Activated CD4-positive, alpha-beta memory T cell treated with anti-CD3 and anti-CD28 coated beads, Interleukin-2, amount 10 ng/mL, durations not matched to agents 7 days and 5 days (primary cell): ENCODE measurements around the gene ADAM30. TPM values are rescaled to one million over a fixed set of nuclear protein-coding genes. Genes with fewer than 3 reads are reported as not detected.

ENCODE experiments used
- CTCF ChIA-PET: fragments of 350-600 bp; sonication (Branson Sonifier 250); formaldehyde crosslinking; loops from one replicate; lab custom pipeline; 2021; ENCODE audit warnings: antibody characterized with exemption, inconsistent platforms; lab: Charles Lee
- POLR2A ChIA-PET: fragments of 350-600 bp; sonication (Branson Sonifier 250); formaldehyde crosslinking; loops from one replicate; lab custom pipeline; 2021; ENCODE audit warnings: antibody characterized with exemption; lab: Charles Lee
- DNase-seq: peaks from one replicate; pipeline ENCODE4 v3.0.0-alpha.2; 2020
- H3K27ac Mint-ChIP-seq: one replicate; pipeline ENCODE4 v1.8.0; 2021; ENCODE audit warnings: mild to moderate bottlenecking, mixed read lengths
- H3K27me3 Mint-ChIP-seq: one replicate; pipeline ENCODE4 v1.8.0; 2021; ENCODE audit warnings: mixed read lengths
- H3K36me3 Mint-ChIP-seq: one replicate; pipeline ENCODE4 v1.8.0; 2021; ENCODE audit warnings: low read depth, mixed read lengths
- H3K4me1 Mint-ChIP-seq: one replicate; pipeline ENCODE4 v1.8.0; 2021; ENCODE audit warnings: mixed read lengths
- H3K4me3 Mint-ChIP-seq: one replicate; pipeline ENCODE4 v1.8.0; 2021; ENCODE audit warnings: mild to moderate bottlenecking, mixed read lengths
- H3K9me3 Mint-ChIP-seq: one replicate; pipeline ENCODE4 v1.8.0; 2021; ENCODE audit warnings: mixed read lengths
- total RNA-seq, 2 experiments: library from RNA; stranded (reverse); gene quantifications; one replicate each; pipeline ENCODE4 v1.2.3, GENCODE V29; 2021

The ADAM30 gene
- total RNA-seq, 2 experiments from 2014 or later = not detected

DNA sequence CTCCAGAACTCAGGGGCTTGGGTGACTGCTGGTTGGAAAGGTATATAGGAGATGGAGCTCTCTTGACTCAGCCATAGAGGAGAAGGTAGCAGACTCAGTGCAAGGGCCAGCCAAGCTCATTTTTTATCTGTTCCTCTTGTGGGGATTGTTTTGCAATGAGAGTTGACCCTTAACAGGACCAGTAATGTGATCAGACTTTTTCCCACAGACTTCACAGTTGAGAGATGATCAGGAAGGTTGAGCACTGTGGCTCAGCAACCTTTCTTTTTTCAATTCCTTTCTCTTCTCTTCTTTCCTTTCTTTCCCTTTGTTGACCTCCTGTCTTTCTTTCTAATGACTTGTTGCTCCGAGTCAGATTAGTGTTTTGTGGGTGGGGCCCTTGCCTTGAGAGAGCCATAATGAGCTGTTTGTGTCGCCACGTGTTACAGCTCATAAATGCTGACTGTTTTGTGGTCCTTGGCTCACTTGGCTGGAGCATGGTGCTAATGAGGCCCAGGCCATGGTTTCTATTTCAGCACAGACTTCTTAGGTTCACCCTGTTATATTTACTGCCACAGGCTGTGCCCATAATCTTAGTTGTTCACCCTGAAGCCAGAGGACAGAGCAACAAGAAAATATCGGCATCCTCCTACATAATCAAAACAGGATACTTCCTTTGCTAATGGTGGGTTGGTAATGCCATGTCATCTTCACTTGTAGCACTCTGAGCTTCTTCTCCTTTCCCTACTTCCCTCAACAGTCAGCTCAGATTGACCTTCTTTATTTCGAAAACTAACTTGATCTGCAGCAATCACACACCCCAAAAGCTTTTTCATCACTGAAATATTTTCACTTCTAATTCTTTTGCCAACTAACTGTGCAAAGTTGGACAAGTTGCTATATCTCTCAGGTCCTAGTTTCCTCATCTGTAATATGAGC is 13.9 kb downstream of the ADAM30 start:
- Mint-ChIP-seq H3K4me1 (no peaks in the 10 kb centered on the region), H3K27ac (no peak overlapping the region), H3K36me3 (no peaks in the 10 kb centered on the region), H3K27me3 (peaks cover 24% of the 10 kb centered on the region), H3K4me3 (no peak overlapping the region), H3K9me3 (no peaks in the 10 kb centered on the region)
- ChIA-PET CTCF (interaction anchor here (1.2 to 2.6 kb wide), 2 partner anchors 13 to 74 kb away, joined by 3 to 9 read pairs; no protein-coding TSS in a partner anchor), POLR2A (interaction anchor here (1.4 kb wide), 1 partner anchor 12 kb away, joined by 3 read pairs; no protein-coding TSS in a partner anchor)
- no peak for DNase-seq

GRCh38 chr1:119879510-119880434 is 16.5 kb downstream of the ADAM30 start:
- no peaks in the 10 kb centered on the region for H3K9me3 Mint-ChIP-seq
- no peak for DNase-seq
- peaks cover 22% of the 10 kb centered on the region for H3K27me3 Mint-ChIP-seq

GRCh38 chr1:119878171-119878570 is 18.1 kb downstream of the ADAM30 start:
- DNase-seq = no peak
- no peak overlapping the region for H3K4me3 Mint-ChIP-seq
- POLR2A ChIA-PET = no interaction called here
- H3K36me3 Mint-ChIP-seq = no peaks in the 10 kb centered on the region
- CTCF ChIA-PET = interaction anchor here (0.9 to 1.3 kb wide), 2 partner anchors 8 to 33 kb away, joined by 3 to 6 read pairs; no protein-coding TSS in a partner anchor
- H3K9me3 Mint-ChIP-seq = no peaks in the 10 kb centered on the region
- H3K27me3 Mint-ChIP-seq = peaks cover 35% of the 10 kb centered on the region
- no peak overlapping the region for H3K27ac Mint-ChIP-seq
- no peaks in the 10 kb centered on the region for H3K4me1 Mint-ChIP-seq

More at GRCh38 chr1:119879510-119880434, 16.5 kb downstream of the ADAM30 start:
- Mint-ChIP-seq H3K27ac (no peak overlapping the region), H3K4me1 (no peaks in the 10 kb centered on the region), H3K36me3 (no peaks in the 10 kb centered on the region), H3K4me3 (no peak overlapping the region)
- ChIA-PET CTCF (no interaction called here), POLR2A (no interaction called here)

DNA sequence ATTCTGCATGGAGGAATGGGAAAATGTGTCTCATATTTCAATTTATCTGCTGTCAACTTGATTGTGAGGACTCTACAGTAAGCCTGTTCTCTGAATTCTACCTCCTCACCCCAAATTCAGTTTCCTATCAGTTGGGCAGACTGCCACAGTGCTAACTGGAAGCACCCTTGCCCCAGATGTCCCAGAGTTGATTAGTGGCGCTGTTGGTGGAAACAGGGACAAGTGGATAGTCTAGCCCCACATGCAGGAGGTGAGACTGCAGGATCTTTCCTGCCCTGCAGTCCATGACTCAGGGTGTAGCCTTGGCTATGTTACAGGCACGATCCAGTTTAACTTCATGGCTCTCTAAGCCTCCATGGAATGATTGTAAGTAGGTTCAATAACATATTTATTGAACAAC is 22.1 kb downstream of the ADAM30 start:
- H3K4me3 Mint-ChIP-seq = no peak overlapping the region
- H3K36me3 Mint-ChIP-seq = no peaks in the 10 kb centered on the region
- no peaks in the 10 kb centered on the region for H3K9me3 Mint-ChIP-seq
- POLR2A ChIA-PET = interaction anchor here (0.6 kb wide), 1 partner anchor 17 kb away, joined by 3 read pairs; no protein-coding TSS in a partner anchor
- DNase-seq = no peak
- H3K4me1 Mint-ChIP-seq = peaks cover 3% of the 10 kb centered on the region
- CTCF ChIA-PET = interaction anchor here (0.9 to 1.2 kb wide), 4 partner anchors 10 to 129 kb away, joined by 3 to 6 read pairs (median 3); no protein-coding TSS in a partner anchor
- H3K27ac Mint-ChIP-seq = no peak overlapping the region
- peaks cover 48% of the 10 kb centered on the region for H3K27me3 Mint-ChIP-seq

DNA sequence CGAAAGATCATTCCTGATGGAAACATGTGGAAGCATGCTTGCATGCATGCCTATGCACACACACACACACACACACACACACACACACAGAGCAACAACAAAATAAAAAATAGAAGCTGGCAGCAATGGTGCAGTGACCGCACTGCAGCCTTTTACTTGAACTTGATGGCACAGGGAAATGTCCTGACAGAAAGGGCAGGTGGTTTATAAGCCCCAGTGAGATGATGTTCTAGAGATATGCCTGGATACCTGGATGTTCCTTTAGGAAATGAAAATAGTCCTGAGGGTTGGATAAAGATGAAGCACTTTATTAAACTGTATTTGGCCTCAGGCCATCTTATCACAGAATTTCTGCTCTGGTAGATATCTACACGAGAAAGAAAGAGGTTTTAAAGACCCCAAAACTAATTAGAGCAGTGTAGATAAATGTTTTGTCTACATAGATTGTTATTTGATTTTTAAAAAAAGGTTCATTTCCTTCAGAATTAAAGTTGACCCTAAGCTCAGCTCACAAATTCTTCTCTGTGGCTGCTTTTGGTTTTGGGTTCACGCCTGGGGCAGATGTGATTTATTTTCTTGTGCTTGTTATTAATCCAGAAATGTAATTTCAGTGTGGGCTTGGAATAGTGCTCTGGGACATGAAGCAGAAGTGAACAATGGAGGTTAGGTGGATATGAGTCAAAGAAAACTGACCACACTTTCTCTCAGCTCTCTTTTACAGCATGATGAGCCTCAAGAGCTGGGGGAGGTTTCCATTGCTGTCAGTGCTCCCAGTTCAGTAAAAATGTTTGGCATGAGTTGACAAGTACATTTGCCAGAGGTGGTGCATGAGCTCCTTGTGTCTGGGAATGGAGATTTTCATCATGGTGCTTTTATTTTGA is 22.9 kb downstream of the ADAM30 start:
- Mint-ChIP-seq H3K4me1 (peaks cover 5% of the 10 kb centered on the region), H3K4me3 (no peak overlapping the region), H3K27me3 (peaks cover 43% of the 10 kb centered on the region), H3K27ac (no peak overlapping the region), H3K9me3 (no peaks in the 10 kb centered on the region), H3K36me3 (no peaks in the 10 kb centered on the region)
- CTCF ChIA-PET = interaction anchor here (0.9 to 1.2 kb wide), 4 partner anchors 10 to 128 kb away, joined by 3 to 6 read pairs (median 3); no protein-coding TSS in a partner anchor
- POLR2A ChIA-PET = interaction anchor here (0.6 kb wide), 1 partner anchor 18 kb away, joined by 3 read pairs; no protein-coding TSS in a partner anchor
- no peak for DNase-seq

- no peak overlapping the region for H3K27ac Mint-ChIP-seq
- H3K4me3 Mint-ChIP-seq = no peak overlapping the region
- H3K36me3 Mint-ChIP-seq = no peaks in the 10 kb centered on the region
- peaks cover 9% of the 10 kb centered on the region for H3K4me1 Mint-ChIP-seq
- DNase-seq = no peak
- CTCF ChIA-PET = interaction anchor here (0.9 kb wide), 1 partner anchor 127 kb away, joined by 4 read pairs; no protein-coding TSS in a partner anchor
- H3K27me3 Mint-ChIP-seq = peaks cover 40% of the 10 kb centered on the region
- POLR2A ChIA-PET = no interaction called here
- no peaks in the 10 kb centered on the region for H3K9me3 Mint-ChIP-seq
Measured at GRCh38 chr1:119871881-119872280, 24.4 kb downstream of the ADAM30 start.

- ChIA-PET POLR2A (interaction anchor here (1.2 to 1.3 kb wide), 2 partner anchors 12 to 21 kb away, joined by 3 read pairs; no protein-coding TSS in a partner anchor), CTCF (interaction anchor here (0.8 to 2.3 kb wide), 9 partner anchors 7 to 305 kb away, joined by 3 to 12 read pairs (median 6); partner anchors contain the start of gene SEC22B)
- no peaks in the 10 kb centered on the region for H3K9me3 Mint-ChIP-seq
- H3K27ac Mint-ChIP-seq = no peak overlapping the region
- peaks cover 43% of the 10 kb centered on the region for H3K27me3 Mint-ChIP-seq
- peak; percentile 75 for DNase-seq
- H3K4me1 Mint-ChIP-seq = peaks cover 9% of the 10 kb centered on the region
- H3K4me3 Mint-ChIP-seq = no peak overlapping the region
- no peaks in the 10 kb centered on the region for H3K36me3 Mint-ChIP-seq
Measured at GRCh38 chr1:119870917-119871596, 25.3 kb downstream of the ADAM30 start.

DNA sequence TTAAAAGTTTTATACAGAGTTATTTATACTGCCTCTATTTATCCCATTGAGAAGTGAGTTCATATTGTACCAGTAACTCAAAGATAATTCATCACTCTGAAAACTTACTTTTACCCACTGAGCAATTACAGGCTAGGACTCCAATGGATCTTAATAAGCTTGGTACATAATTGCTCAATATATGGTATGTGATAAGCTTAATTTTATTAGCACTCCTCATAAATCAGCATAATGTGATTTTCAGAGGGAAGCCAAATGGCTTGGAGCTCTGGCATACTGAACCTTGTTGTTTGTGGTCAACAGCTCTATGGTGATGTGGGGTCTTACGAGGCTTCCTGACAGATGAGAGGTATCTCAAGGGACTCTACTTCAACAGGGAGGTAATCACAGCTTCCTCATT is 26.3 kb downstream of the ADAM30 start:
- Mint-ChIP-seq H3K4me1 (peaks cover 9% of the 10 kb centered on the region), H3K27me3 (peaks cover 50% of the 10 kb centered on the region), H3K36me3 (no peaks in the 10 kb centered on the region), H3K27ac (no peak overlapping the region), H3K4me3 (no peak overlapping the region), H3K9me3 (no peaks in the 10 kb centered on the region)
- POLR2A ChIA-PET = interaction anchor here (1.2 to 1.3 kb wide), 2 partner anchors 13 to 22 kb away, joined by 3 read pairs; no protein-coding TSS in a partner anchor
- DNase-seq = no peak
- CTCF ChIA-PET = interaction anchor here (0.6 to 2.3 kb wide), 14 partner anchors 8 to 306 kb away, joined by 3 to 12 read pairs (median 6); partner anchors contain the start of gene SEC22B

DNA sequence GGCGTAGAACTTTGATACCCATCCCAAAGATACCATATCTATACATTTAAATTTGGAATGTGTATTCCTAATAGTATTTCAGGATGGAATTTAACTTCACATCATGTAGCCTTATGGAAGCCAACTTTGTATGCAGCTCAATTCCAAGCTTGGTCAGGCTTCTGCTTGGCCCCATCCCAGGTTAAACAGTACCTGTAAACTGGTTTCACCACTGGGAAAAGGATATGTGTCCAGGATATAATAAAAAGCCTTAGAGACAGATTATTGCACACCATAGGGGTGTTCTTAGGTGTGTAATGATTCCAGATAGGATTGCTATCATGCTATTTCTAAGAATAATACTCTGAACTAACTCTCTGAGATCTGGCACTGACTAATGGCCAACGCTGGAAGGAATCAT is 28.1 kb downstream of the ADAM30 start:
- H3K27ac Mint-ChIP-seq = no peak overlapping the region
- peaks cover 9% of the 10 kb centered on the region for H3K4me1 Mint-ChIP-seq
- no peak overlapping the region for H3K4me3 Mint-ChIP-seq
- H3K36me3 Mint-ChIP-seq = no peaks in the 10 kb centered on the region
- POLR2A ChIA-PET = interaction anchor here (0.6 kb wide), 1 partner anchor 50 kb away, joined by 3 read pairs; no protein-coding TSS in a partner anchor
- no peaks in the 10 kb centered on the region for H3K9me3 Mint-ChIP-seq
- DNase-seq = no peak
- CTCF ChIA-PET = interaction anchor here (1.2 to 1.8 kb wide), 3 partner anchors 9 to 30 kb away, joined by 3 to 6 read pairs (median 3); no protein-coding TSS in a partner anchor
- H3K27me3 Mint-ChIP-seq = peaks cover 46% of the 10 kb centered on the region

DNA sequence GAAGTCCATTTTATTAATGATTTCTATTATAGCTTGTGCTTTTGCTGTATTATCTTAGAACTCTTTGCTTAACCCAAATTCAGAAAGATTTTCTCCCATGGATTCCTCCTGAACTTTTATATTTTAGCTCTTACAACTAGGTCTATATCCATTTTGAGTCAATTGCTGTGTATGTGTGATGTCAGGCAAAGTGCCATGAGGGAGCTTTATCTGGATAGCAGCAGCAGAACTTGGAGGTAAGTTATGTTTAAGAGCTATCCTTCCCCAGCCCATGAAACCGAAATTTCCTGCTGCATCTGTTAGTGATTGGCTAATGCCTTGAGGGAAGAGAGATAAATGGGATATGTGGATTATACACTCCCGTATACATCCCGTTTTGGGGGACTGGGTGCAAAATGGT is 29.9 kb downstream of the ADAM30 start:
- CTCF ChIA-PET = interaction anchor here (0.9 kb wide), 1 partner anchor 122 kb away, joined by 3 read pairs; no protein-coding TSS in a partner anchor
- no peak overlapping the region for H3K27ac Mint-ChIP-seq
- H3K27me3 Mint-ChIP-seq = peaks cover 38% of the 10 kb centered on the region
- no peaks in the 10 kb centered on the region for H3K36me3 Mint-ChIP-seq
- no peak overlapping the region for H3K4me3 Mint-ChIP-seq
- H3K9me3 Mint-ChIP-seq = no peaks in the 10 kb centered on the region
- DNase-seq = no peak
- POLR2A ChIA-PET = no interaction called here
- peaks cover 9% of the 10 kb centered on the region for H3K4me1 Mint-ChIP-seq

- DNase-seq = no peak
- H3K27ac Mint-ChIP-seq = no peak overlapping the region
- peaks cover 32% of the 10 kb centered on the region for H3K27me3 Mint-ChIP-seq
- H3K9me3 Mint-ChIP-seq = no peaks in the 10 kb centered on the region
- POLR2A ChIA-PET = no interaction called here
- CTCF ChIA-PET = no interaction called here
- peaks cover 9% of the 10 kb centered on the region for H3K4me1 Mint-ChIP-seq
- no peak overlapping the region for H3K4me3 Mint-ChIP-seq
- H3K36me3 Mint-ChIP-seq = no peaks in the 10 kb centered on the region
Measured at GRCh38 chr1:119865627-119866026, 30.7 kb downstream of the ADAM30 start.
